Measurements from ENCODE around the gene SLC20A1. TPM values are rescaled to one million over a fixed set of nuclear protein-coding genes. Genes with fewer than 3 reads are reported as not detected.

Gene SLC20A1
- total RNA-seq, 2 experiments from 2014 or later, result 105 to 113 TPM

DNA sequence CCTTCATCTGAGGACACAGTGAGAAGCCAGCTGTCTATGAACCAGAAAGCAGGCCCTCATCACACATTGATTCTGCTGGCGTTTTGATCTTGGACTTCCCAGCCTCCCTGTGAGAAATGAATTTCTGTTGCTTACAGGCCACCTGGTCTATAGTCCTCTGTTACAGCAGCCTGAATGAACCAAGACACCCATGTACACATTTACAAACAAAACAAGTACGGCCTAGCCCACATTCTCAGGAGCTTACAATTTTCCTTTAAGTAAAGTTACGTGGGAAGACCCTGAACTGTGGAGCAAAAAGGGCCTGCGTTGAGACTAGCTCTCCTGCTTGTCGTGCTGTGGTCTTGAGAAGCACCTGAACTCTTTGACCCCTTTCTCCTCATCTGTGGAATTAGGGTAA, 12.0 kb upstream of the SLC20A1 start:
- ATAC-seq (ENCODE audit: low read depth), result no peak
- DNase-seq, result peak; percentile 5
- Mint-ChIP-seq H3K4me1 (peaks cover 68% of the 10 kb centered on the region), H3K4me3 (no peak overlapping the region), H3K9me3 (no peaks in the 10 kb centered on the region), H3K27me3 (peaks cover 10% of the 10 kb centered on the region), H3K36me3 (peaks cover 4% of the 10 kb centered on the region), H3K27ac (peak overlapping the region; percentile 78)
- POLR2A ChIA-PET, result interaction anchor here (0.6 to 14.3 kb wide), 5 partner anchors 9 to 58 kb away, joined by 3 to 293 read pairs (median 4); partner anchors contain the start of gene SLC20A1

DNA sequence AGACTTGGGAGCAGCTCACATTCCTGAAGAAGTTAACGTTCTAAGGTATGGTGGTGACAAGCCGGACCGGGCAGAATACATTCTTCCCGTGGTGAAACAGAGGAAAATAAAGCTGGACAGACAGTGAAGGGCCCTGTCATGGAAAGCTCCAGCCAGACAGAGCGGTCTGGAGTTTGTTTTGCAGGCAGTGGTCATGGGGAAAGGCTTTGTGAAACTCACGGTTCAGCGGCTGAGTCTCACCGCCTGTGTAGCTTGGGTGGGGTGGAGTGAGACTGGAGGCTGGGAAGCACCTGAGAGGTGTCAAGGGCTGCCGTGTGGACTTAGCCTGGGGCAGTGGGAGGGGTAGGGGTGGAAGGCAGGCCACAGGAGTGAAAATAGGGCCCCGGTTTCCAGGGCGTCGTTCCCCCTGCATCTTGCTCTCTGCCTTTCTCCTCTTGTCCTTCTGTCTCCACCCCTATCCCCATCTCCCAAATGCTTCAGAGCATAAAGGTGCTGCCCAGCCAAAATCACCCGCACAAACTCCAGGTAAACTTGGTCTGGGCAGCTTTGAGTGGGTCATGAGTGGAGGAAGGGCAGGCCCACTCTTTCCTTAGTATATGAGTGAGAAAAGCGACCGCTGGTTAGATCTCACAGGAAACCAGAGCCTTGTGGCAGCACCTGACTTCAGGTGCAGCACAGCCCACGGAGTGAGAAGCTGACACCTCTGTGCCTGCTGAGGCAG, 11.4 kb upstream of the SLC20A1 start:
- POLR2A ChIA-PET, result interaction anchor here (0.6 to 14.3 kb wide), 6 partner anchors 8 to 58 kb away, joined by 3 to 293 read pairs (median 4); partner anchors contain the start of gene SLC20A1
- DNase-seq (no peak), ATAC-seq (ENCODE audit: low read depth) (no peak)
- H3K27me3 Mint-ChIP-seq, result peaks cover 9% of the 10 kb centered on the region
- H3K4me3 Mint-ChIP-seq, result peak overlapping the region; percentile 59
- H3K4me1 Mint-ChIP-seq, result peaks cover 63% of the 10 kb centered on the region
- H3K36me3 Mint-ChIP-seq, result peaks cover 4% of the 10 kb centered on the region
- H3K27ac Mint-ChIP-seq, result peak overlapping the region; percentile 78
- no peaks in the 10 kb centered on the region for H3K9me3 Mint-ChIP-seq

DNA sequence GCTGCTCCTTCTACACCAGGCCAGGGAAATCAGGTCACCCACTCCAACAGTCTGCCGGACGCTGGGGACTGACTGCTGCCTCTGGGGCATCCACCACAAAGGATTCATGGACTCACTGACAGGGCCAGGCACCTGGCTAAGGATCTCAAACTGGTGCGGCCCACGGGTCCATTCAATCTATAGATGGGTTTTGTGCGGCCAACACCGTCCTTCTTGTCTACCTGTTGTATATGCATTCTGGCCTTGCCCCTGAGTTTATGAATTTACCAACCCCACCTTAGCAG, 10.9 kb upstream of the SLC20A1 start:
- ATAC-seq (ENCODE audit: low read depth) (no peak), DNase-seq (peak; percentile 36)
- Mint-ChIP-seq H3K9me3 (no peaks in the 10 kb centered on the region), H3K27ac (peak overlapping the region; percentile 78), H3K4me3 (peak overlapping the region; percentile 59), H3K4me1 (peaks cover 58% of the 10 kb centered on the region), H3K36me3 (peaks cover 3% of the 10 kb centered on the region), H3K27me3 (peaks cover 7% of the 10 kb centered on the region)
- POLR2A ChIA-PET, result interaction anchor here (1.3 to 14.3 kb wide), 3 partner anchors 9 to 57 kb away, joined by 3 to 293 read pairs (median 4); partner anchors contain the start of gene SLC20A1

- Mint-ChIP-seq H3K27me3 (peaks cover 7% of the 10 kb centered on the region), H3K36me3 (peaks cover 6% of the 10 kb centered on the region), H3K4me3 (peak overlapping the region; percentile 15), H3K4me1 (peaks cover 56% of the 10 kb centered on the region), H3K27ac (no peak overlapping the region), H3K9me3 (no peaks in the 10 kb centered on the region)
- ATAC-seq (ENCODE audit: low read depth) (no peak), DNase-seq (peak; percentile 26)
- POLR2A ChIA-PET, result interaction anchor here (0.6 to 14.3 kb wide), 4 partner anchors 9 to 432 kb away, joined by 3 to 293 read pairs (median 4); partner anchors contain the start of gene SLC20A1
These were observed 9.0 kb upstream of the SLC20A1 start for GRCh38 chr2:112636605-112637288.

GRCh38 chr2:112637289-112637660, 8.5 kb upstream of the SLC20A1 start:
- Mint-ChIP-seq H3K36me3 (peaks cover 6% of the 10 kb centered on the region), H3K4me1 (peaks cover 55% of the 10 kb centered on the region), H3K9me3 (no peaks in the 10 kb centered on the region), H3K27me3 (peaks cover 7% of the 10 kb centered on the region), H3K27ac (no peak overlapping the region), H3K4me3 (no peak overlapping the region)
- ATAC-seq (ENCODE audit: low read depth), result no peak
- POLR2A ChIA-PET, result interaction anchor here (0.6 to 14.3 kb wide), 4 partner anchors 9 to 433 kb away, joined by 3 to 293 read pairs (median 4); partner anchors contain the start of gene SLC20A1
- no peak for DNase-seq

DNA sequence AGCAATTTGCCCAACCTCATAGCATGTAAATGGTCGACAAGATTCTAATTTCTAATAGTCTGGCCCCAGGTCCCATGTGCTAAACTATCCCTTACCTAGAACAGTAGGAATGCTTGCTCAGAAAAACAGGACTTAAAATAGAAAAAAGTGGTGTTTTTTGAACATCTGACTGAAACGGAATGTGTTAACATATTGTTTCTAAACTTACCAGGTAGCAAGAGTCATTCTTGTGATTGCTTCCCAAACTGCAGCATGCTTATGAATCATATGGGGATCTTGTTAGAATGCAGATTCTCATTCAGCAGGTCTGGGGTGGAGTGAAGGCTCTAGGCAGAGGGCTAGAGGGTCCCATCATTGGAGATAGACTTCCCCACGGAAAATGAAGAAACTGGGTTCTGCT, 5.8 kb upstream of the SLC20A1 start:
- peaks cover 20% of the 10 kb centered on the region for H3K36me3 Mint-ChIP-seq
- peaks cover 7% of the 10 kb centered on the region for H3K27me3 Mint-ChIP-seq
- no peak overlapping the region for H3K27ac Mint-ChIP-seq
- H3K4me1 Mint-ChIP-seq, result peaks cover 62% of the 10 kb centered on the region
- no peak overlapping the region for H3K4me3 Mint-ChIP-seq
- ATAC-seq (ENCODE audit: low read depth), result no peak
- DNase-seq, result no peak
- no peaks in the 10 kb centered on the region for H3K9me3 Mint-ChIP-seq
- POLR2A ChIA-PET, result no interaction called here

- peaks cover 57% of the 10 kb centered on the region for H3K4me1 Mint-ChIP-seq
- no peak for ATAC-seq (ENCODE audit: low read depth)
- H3K27ac Mint-ChIP-seq, result no peak overlapping the region
- no peak for DNase-seq
- no peak overlapping the region for H3K4me3 Mint-ChIP-seq
- POLR2A ChIA-PET, result no interaction called here
- no peaks in the 10 kb centered on the region for H3K9me3 Mint-ChIP-seq
- peaks cover 7% of the 10 kb centered on the region for H3K27me3 Mint-ChIP-seq
- peaks cover 20% of the 10 kb centered on the region for H3K36me3 Mint-ChIP-seq
These were observed 5.3 kb upstream of the SLC20A1 start for GRCh38 chr2:112640467-112640799.

DNA sequence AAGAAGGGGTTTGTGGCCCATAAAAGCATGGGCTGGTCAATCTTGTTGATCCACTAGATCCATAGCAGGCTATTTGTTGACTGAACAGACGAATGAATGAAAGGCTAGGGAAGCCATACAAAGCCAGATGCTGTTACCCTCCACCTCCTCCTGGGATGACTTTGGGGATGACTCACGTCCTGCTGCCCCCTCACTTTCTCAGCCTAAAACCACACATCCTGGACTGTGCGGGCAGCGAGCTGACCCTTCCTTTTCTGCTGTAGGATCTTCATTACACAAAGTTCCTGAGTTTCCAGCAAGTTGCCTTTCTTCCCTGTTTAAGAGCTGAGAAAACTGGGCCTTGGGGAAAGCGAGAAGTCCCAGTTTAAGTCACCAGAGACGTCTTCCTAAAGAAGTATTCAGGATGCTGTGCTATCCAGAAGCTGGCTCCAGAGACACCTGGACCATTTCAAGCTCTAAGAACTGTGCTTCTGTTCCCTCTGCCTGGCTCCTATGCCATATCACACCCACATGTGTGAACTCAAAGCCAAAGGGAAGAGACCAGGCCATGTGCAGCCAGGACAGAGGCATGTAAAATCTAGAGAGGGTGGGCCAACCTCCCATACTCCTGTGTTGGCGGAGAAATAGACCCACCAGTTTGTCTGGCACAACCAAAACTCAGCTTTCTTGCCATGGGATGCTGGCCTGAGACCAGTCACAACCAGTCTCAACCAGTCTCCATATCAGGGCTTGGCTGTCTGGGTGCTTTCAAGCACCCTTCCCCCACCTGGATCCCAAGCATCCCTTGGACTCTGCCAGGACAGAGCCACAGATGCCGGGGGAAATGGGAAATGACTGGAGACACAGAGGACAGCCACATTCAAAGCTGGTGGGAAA, 4.7 kb upstream of the SLC20A1 start:
- POLR2A ChIA-PET, result interaction anchor here (1.2 to 1.9 kb wide), 2 partner anchors 8 to 10 kb away, joined by 4 to 7 read pairs; no protein-coding TSS in a partner anchor
- no peak for DNase-seq

GRCh38 chr2:112641701-112642100, 4.0 kb upstream of the SLC20A1 start:
- no peak for DNase-seq
- Mint-ChIP-seq H3K9me3 (no peaks in the 10 kb centered on the region), H3K4me1 (peaks cover 45% of the 10 kb centered on the region), H3K27me3 (peaks cover 4% of the 10 kb centered on the region), H3K4me3 (no peak overlapping the region), H3K27ac (no peak overlapping the region), H3K36me3 (peaks cover 18% of the 10 kb centered on the region)
- no peak for ATAC-seq (ENCODE audit: low read depth)
- POLR2A ChIA-PET, result interaction anchor here (1.2 to 1.9 kb wide), 2 partner anchors 8 to 10 kb away, joined by 4 to 7 read pairs; no protein-coding TSS in a partner anchor

More for the DNA sequence above, 4.7 kb upstream of the SLC20A1 start:
- ATAC-seq (ENCODE audit: low read depth), result no peak
- Mint-ChIP-seq H3K4me3 (no peak overlapping the region), H3K9me3 (no peaks in the 10 kb centered on the region), H3K4me1 (peaks cover 51% of the 10 kb centered on the region), H3K27ac (no peak overlapping the region), H3K36me3 (peaks cover 18% of the 10 kb centered on the region), H3K27me3 (peaks cover 4% of the 10 kb centered on the region)

- POLR2A ChIA-PET, result interaction anchor here (0.9 to 1.9 kb wide), 3 partner anchors 9 to 14 kb away, joined by 3 to 7 read pairs (median 4); no protein-coding TSS in a partner anchor
- H3K27me3 Mint-ChIP-seq, result peaks cover 4% of the 10 kb centered on the region
- no peak for ATAC-seq (ENCODE audit: low read depth)
- peaks cover 46% of the 10 kb centered on the region for H3K4me1 Mint-ChIP-seq
- H3K9me3 Mint-ChIP-seq, result no peaks in the 10 kb centered on the region
- H3K27ac Mint-ChIP-seq, result peak overlapping the region; percentile 3
- DNase-seq, result no peak
- peaks cover 26% of the 10 kb centered on the region for H3K36me3 Mint-ChIP-seq
- H3K4me3 Mint-ChIP-seq, result no peak overlapping the region
These were observed 3.2 kb upstream of the SLC20A1 start for GRCh38 chr2:112642561-112642960.

DNA sequence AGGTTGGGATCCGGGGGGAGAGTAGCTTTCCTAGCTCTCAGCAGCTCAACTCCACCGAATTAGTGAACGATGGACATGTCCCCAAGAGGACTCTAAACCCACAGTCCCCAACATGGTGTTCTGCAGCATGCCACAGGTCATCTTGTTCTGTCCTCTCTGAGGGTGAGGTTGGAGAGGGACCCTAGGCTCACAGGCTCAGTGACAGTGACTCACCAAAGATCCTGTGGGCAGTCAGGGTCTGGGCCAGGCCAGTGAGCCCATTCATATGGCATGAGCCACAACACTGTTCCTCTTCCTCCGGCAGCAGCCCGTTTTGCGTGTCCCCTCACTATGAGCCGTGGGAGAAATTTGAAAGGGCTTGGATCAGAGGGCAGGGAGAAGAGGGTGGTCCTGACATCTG, 2.8 kb upstream of the SLC20A1 start:
- peaks cover 30% of the 10 kb centered on the region for H3K36me3 Mint-ChIP-seq
- POLR2A ChIA-PET, result interaction anchor here (0.9 to 1.9 kb wide), 3 partner anchors 10 to 14 kb away, joined by 3 to 7 read pairs (median 4); no protein-coding TSS in a partner anchor
- H3K27me3 Mint-ChIP-seq, result peaks cover 4% of the 10 kb centered on the region
- ATAC-seq (ENCODE audit: low read depth) (no peak), DNase-seq (no peak)
- H3K4me1 Mint-ChIP-seq, result peaks cover 50% of the 10 kb centered on the region
- no peaks in the 10 kb centered on the region for H3K9me3 Mint-ChIP-seq
- H3K27ac Mint-ChIP-seq, result peak overlapping the region; percentile 3
- no peak overlapping the region for H3K4me3 Mint-ChIP-seq

DNA sequence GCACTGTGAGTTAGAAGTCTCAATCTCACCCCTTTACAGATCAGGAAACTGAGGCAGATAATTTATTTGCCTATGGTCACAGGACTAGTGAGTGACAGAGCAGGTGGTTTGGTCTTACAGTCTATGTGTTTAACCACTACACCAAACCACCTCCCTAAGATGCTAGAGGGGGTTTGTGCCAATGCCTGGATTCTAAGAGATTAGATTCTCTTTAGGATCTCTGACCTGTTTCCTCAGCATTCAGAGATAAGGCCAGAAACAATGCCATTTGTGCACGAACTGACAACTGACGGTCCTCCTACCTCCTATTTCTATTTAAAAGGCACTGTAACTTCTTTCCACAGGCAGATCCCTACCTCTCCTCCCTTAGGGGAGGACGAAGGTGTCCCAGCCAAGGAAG, 2.3 kb upstream of the SLC20A1 start:
- H3K27ac Mint-ChIP-seq, result no peak overlapping the region
- peak overlapping the region; percentile 86 for H3K4me3 Mint-ChIP-seq
- POLR2A ChIA-PET, result interaction anchor here (0.9 to 5.0 kb wide), 3 partner anchors 10 to 13 kb away, joined by 4 to 293 read pairs (median 7); no protein-coding TSS in a partner anchor
- no peaks in the 10 kb centered on the region for H3K9me3 Mint-ChIP-seq
- DNase-seq, result no peak
- H3K4me1 Mint-ChIP-seq, result peaks cover 56% of the 10 kb centered on the region
- H3K27me3 Mint-ChIP-seq, result no peaks in the 10 kb centered on the region
- peaks cover 36% of the 10 kb centered on the region for H3K36me3 Mint-ChIP-seq
- no peak for ATAC-seq (ENCODE audit: low read depth)

Measured in activated naive CD8-positive, alpha-beta T cell treated with anti-CD3 and anti-CD28 coated beads, Interleukin-2, amount 10 ng/mL, durations not matched to agents 7 days and 5 days (primary cell).